Spleen (tissue), 11 donors: ENCODE results near the gene NPC1. TPM values are rescaled to one million over a fixed set of nuclear protein-coding genes. Genes with fewer than 3 reads are reported as not detected.

Experiments
- DNase-seq: peaks from one replicate; pipeline ENCODE4 v3.0.0-alpha.2; 2020
- H3K27ac ChIP-seq, 8 donors: fragments of 200-600 bp; sonication (generic) in 7 of 8; 1 replicate in 4 of 8; 2 replicates in 4 of 8; pipeline versions ENCODE4 v1.5.0 to v1.8.0; 2016 to 2021; ENCODE audit warnings: inconsistent platforms in 4 of 8, mild to moderate bottlenecking in 4 of 8, moderate library complexity in 1 of 8
- H3K27me3 ChIP-seq, 7 donors: fragments of 200-600 bp; sonication (generic) in 6 of 7; replicated peaks in 1 of 7; 1 replicate in 4 of 7; 2 replicates in 3 of 7; pipeline versions ENCODE4 v1.5.0 to v1.8.0; 2016 to 2021; ENCODE audit warnings: inconsistent platforms in 3 of 7, mild to moderate bottlenecking in 1 of 7
- H3K36me3 ChIP-seq, 6 donors: fragments of 200-600 bp; sonication (generic) in 5 of 6; 1 replicate in 4 of 6; 2 replicates in 2 of 6; pipeline versions ENCODE4 v1.5.0 to v1.8.0; 2016 to 2021; ENCODE audit warnings: inconsistent platforms in 2 of 6
- H3K4me1 ChIP-seq, 6 donors: fragments of 200-600 bp; sonication (generic) in 5 of 6; 1 replicate in 3 of 6; 2 replicates in 3 of 6; pipeline versions ENCODE4 v1.5.0 to v1.8.0; 2016 to 2021; ENCODE audit warnings: inconsistent platforms in 3 of 6
- H3K4me3 ChIP-seq, 8 donors: fragments of 200-600 bp; sonication (generic) in 7 of 8; 1 replicate in 4 of 8; 2 replicates in 4 of 8; pipeline versions ENCODE4 v1.5.0 to v1.8.0; 2016 to 2021; ENCODE audit warnings: inconsistent platforms in 4 of 8, mild to moderate bottlenecking in 4 of 8, moderate library complexity in 2 of 8
- H3K9me3 ChIP-seq, 8 donors: fragments of 200-600 bp; sonication (generic) in 7 of 8; 1 replicate in 4 of 8; 2 replicates in 4 of 8; pipeline versions ENCODE4 v1.5.0 to v1.8.0; 2016 to 2021; ENCODE audit warnings: inconsistent platforms in 4 of 8
- POLR2A ChIP-seq, 3 donors: fragments of 450-650 bp; IDR thresholded peaks; one replicate each; pipeline ENCODE4 v1.5.1; 2017; ENCODE audit warnings: antibody characterized with exemption in 3 of 3, mild to moderate bottlenecking in 1 of 3
- POLR2AphosphoS5 ChIP-seq, 3 donors: sonication (generic); formaldehyde crosslinking; IDR thresholded peaks; one replicate each; pipeline ENCODE4 v1.5.1; 2017; ENCODE audit warnings: antibody characterized with exemption in 3 of 3
- WGBS, 5 donors: extraction: QIAGEN DNeasy Blood & Tissue Kit in 3 of 5; methylation state at CpG; one replicate each; pipeline versions ENCODE4 v1.1.5 to v1.1.7; 2013 to 2018; 5-methylcytosine and 5-hydroxymethylcytosine counted together
- intact Hi-C: fragments of 100-400 bp; cut with DNase I; formaldehyde crosslinking; loops from one replicate; pipeline ENCODE4 v1.15.0; 2023; ENCODE audit warnings: low total_unique reads
- polyA plus RNA-seq, 3 donors: library from polyadenylated mRNA; stranded (reverse); fragments of 200-250 nt; gene quantifications; one replicate each; pipeline ENCODE4 v1.2.1, GENCODE V29; 2013
- total RNA-seq, 7 donors: library from RNA; depleted of rRNA in 3 of 7; stranded (reverse); fragments of >200 nt in 3 of 7; fragmentation: NEBNext Ultra II Directional in 4 of 7; extraction: Animal tissue kit (Norgen Biotek cat#: 25700) in 4 of 7; gene quantifications; one replicate each; pipeline versions ENCODE4 v1.1.0 to v1.2.1, GENCODE V29; 2016 to 2021
- TF ChIP-seq, protein P1 (sequence below), 11 experiments: fragments of 200-600 bp in 7 of 11; fragments of 450-650 bp in 4 of 11; sonication (generic) in 4 of 11; IDR thresholded peaks in 8 of 11; conservative IDR thresholded peaks in 3 of 11; 1 replicate in 7 of 11; 2 replicates in 4 of 11; pipeline versions ENCODE4 v1.4.0 to v1.8.0; 2016 to 2021; ENCODE audit warnings: antibody characterized with exemption in 11 of 11, inconsistent platforms in 4 of 11, mild to moderate bottlenecking in 1 of 11
- donor health status: healthy with polysubstance abuse.
- donor health status: DM: no; HTN: no; CAD: no; lungs with moderate emphysema.
- donor health status: DM: no; HTN: no; CAD: no.
- donor health status: Bipolar disorder and iron deficiency.
- donor health status: healthy.
- donor health status: DM: no; HTN: no; CAD: no.
- donor health status: DM: yes; HTN: yes; CAD: no.

Gene NPC1
- total and polyA plus RNA-seq, 10 donors = 8.1 to 84.2 (median 56.0) TPM

GRCh38 chr18:23572570-23572969 is 13.7 kb downstream of the NPC1 start:
- no peak for TF ChIP-seq POLR2A (IDR thresholded peaks at IDR 0.05)
- TF ChIP-seq POLR2AphosphoS5 (IDR thresholded peaks at IDR 0.05) = no peak
- no peaks in the 10 kb centered on the region for H3K27me3 ChIP-seq
- 85 to 91% (median 86%) methylated on average over 5 of the region's 5 CpGs for WGBS, 5 donors
- H3K9me3 ChIP-seq = no peaks in the 10 kb centered on the region
- intact Hi-C loops = no loop called here
- peak overlapping the region in 3 of 8 donors; percentile 82 to 86 (median 84) for H3K27ac ChIP-seq
- DNase-seq = no peak
- H3K4me3 ChIP-seq = no peak overlapping the region
- H3K4me1 ChIP-seq = peaks cover 20 to 64% (median 33%) of the 10 kb centered on the region in 6 donors
- H3K36me3 ChIP-seq = peaks cover 0 to 81% (median 41%) of the 10 kb centered on the region in 6 donors

DNA sequence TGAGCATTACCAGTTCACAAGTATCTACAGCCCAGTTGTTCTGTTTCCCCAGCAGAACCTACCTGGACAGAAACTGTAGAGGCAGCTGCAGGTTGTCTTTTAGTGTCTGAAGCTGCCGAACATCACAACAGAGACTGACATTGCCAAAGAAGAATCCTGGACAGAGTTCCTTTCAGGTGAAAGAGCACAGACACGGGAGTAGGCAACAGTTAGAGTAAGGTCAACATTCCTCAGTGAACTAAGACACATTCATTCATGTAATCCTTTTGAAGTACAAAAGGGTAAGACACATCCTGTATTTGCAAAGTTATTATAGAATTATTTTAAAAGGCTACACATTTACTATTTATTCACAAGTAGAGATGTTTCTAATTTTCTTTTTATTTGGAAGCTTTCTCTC is 14.3 kb downstream of the NPC1 start:
- DNase-seq = no peak
- no peak overlapping the region for H3K4me3 ChIP-seq
- 86 to 97% (median 93%) methylated on average over 2 of the region's 2 CpGs for WGBS, 5 donors
- H3K36me3 ChIP-seq = peaks cover 0 to 83% (median 45%) of the 10 kb centered on the region in 6 donors
- no peaks in the 10 kb centered on the region for H3K9me3 ChIP-seq
- H3K27ac ChIP-seq = peak overlapping the region in 4 of 8 donors; percentile 31 to 86 (median 83)
- intact Hi-C loops = no loop called here
- TF ChIP-seq POLR2AphosphoS5 (IDR thresholded peaks at IDR 0.05) = no peak
- TF ChIP-seq POLR2A (IDR thresholded peaks at IDR 0.05) = no peak
- TF ChIP-seq, protein P1, sequence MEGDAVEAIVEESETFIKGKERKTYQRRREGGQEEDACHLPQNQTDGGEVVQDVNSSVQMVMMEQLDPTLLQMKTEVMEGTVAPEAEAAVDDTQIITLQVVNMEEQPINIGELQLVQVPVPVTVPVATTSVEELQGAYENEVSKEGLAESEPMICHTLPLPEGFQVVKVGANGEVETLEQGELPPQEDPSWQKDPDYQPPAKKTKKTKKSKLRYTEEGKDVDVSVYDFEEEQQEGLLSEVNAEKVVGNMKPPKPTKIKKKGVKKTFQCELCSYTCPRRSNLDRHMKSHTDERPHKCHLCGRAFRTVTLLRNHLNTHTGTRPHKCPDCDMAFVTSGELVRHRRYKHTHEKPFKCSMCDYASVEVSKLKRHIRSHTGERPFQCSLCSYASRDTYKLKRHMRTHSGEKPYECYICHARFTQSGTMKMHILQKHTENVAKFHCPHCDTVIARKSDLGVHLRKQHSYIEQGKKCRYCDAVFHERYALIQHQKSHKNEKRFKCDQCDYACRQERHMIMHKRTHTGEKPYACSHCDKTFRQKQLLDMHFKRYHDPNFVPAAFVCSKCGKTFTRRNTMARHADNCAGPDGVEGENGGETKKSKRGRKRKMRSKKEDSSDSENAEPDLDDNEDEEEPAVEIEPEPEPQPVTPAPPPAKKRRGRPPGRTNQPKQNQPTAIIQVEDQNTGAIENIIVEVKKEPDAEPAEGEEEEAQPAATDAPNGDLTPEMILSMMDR (IDR thresholded peaks at IDR 0.05 in 8 of 11, conservative IDR thresholded peaks at IDR 0.05 in 3 of 11) = no peak
- no peaks in the 10 kb centered on the region for H3K27me3 ChIP-seq
- peaks cover 20 to 64% (median 33%) of the 10 kb centered on the region in 6 donors for H3K4me1 ChIP-seq

- Histone ChIP-seq H3K4me3 (no peak overlapping the region), H3K27me3 (no peaks in the 10 kb centered on the region), H3K9me3 (no peaks in the 10 kb centered on the region), H3K27ac (peak overlapping the region in 6 of 8 donors; percentile 3 to 86 (median 54)), H3K4me1 (peaks cover 20 to 64% (median 33%) of the 10 kb centered on the region in 6 donors), H3K36me3 (peaks cover 0 to 85% (median 53%) of the 10 kb centered on the region in 6 donors)
- 51 to 94% (median 75%) methylated on average over 3 of the region's 3 CpGs for WGBS, 5 donors
- DNase-seq = no peak
- intact Hi-C loops = no loop called here
- TF ChIP-seq, protein P1 (IDR thresholded peaks at IDR 0.05 in 8 of 11, conservative IDR thresholded peaks at IDR 0.05 in 3 of 11) = no peak
- TF ChIP-seq POLR2AphosphoS5 (IDR thresholded peaks at IDR 0.05) (peak in 1 of 3 donors; percentile 34), POLR2A (IDR thresholded peaks at IDR 0.05) (no peak)
Observed at GRCh38 chr18:23570912-23571504, 15.3 kb downstream of the NPC1 start.

DNA sequence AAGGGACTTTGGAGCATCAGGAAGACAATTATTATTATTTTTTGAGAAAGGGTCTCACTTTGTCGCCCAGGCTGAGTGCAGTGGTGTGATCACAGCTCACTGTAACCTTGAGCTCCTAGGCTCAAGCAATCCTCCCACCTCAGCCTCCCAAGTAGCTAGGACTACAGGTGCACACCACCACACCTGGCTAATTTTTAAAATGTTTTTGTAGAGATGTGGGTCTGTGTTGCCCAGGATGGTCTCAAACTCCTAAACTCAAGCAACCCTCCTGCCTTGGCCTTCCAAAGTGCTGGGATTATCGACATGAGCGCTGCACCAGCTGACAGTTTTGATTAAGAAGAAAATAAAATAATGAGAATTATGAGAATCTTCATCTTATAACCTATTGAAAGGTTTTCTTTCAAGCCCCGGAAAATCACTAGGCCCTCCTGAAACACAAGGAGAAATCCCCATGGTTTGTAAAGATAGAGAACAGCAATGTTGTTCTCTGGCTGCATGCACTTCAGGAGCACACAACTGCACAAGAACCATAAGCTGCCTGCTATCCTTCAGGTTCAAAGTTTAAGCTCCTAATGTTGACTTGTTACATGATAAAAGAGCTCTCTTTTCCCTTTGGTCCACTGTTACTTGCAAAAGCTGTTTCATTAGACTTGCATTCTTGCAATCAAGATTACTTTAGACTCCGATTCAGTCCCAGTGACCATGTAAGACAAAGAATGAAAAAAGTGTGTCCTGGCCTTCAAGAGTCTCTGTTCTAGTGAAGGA is 16.8 kb downstream of the NPC1 start:
- intact Hi-C loops = no loop called here
- H3K9me3 ChIP-seq = no peaks in the 10 kb centered on the region
- 97 to 100% (median 98%) methylated on average over 5 of the region's 5 CpGs for WGBS, 5 donors
- peak overlapping the region in 2 of 8 donors; percentile 84 to 86 for H3K27ac ChIP-seq
- H3K4me1 ChIP-seq = peaks cover 10 to 50% (median 23%) of the 10 kb centered on the region in 6 donors
- TF ChIP-seq POLR2AphosphoS5 (IDR thresholded peaks at IDR 0.05) (no peak), POLR2A (IDR thresholded peaks at IDR 0.05) (no peak)
- TF ChIP-seq, protein P1 (IDR thresholded peaks at IDR 0.05 in 8 of 11, conservative IDR thresholded peaks at IDR 0.05 in 3 of 11) = no peak
- H3K27me3 ChIP-seq = no peaks in the 10 kb centered on the region
- no peak overlapping the region for H3K4me3 ChIP-seq
- H3K36me3 ChIP-seq = peaks cover 0 to 92% (median 54%) of the 10 kb centered on the region in 6 donors
- DNase-seq = no peak
